Fibroblast of lung (primary cell): ENCODE measurements around the gene EFS. TPM values are rescaled to one million over a fixed set of nuclear protein-coding genes. Genes with fewer than 3 reads are reported as not detected.

Source experiments
- DNase-seq, 2 donors: peaks; one replicate each; pipeline versions ENCODE4 v3.0.0 to v3.0.0-alpha.2; 2010; ENCODE audit warnings: low read depth in 2 of 2
- H2AFZ ChIP-seq: 2 replicates; pipeline ENCODE4 v1.5.1; 2012; ENCODE audit warnings: low read length, control low read depth, inconsistent platforms
- H3K27ac ChIP-seq: 2 replicates; pipeline ENCODE4 v1.5.1; 2011; ENCODE audit warnings: low read length, control low read depth; ENCODE audit not compliant: insufficient read depth
- H3K27me3 ChIP-seq: 2 replicates; pipeline ENCODE4 v1.5.1; 2011; ENCODE audit warnings: mild to moderate bottlenecking, low read length; ENCODE audit not compliant: control insufficient read depth, insufficient read depth
- H3K36me3 ChIP-seq: 2 replicates; pipeline ENCODE4 v1.5.1; 2011; ENCODE audit warnings: low read length; ENCODE audit not compliant: control insufficient read depth, insufficient read depth
- H3K4me1 ChIP-seq: 2 replicates; pipeline ENCODE4 v1.5.1; 2011; ENCODE audit warnings: low read length; ENCODE audit not compliant: control insufficient read depth, insufficient read depth; ENCODE audit errors: extremely low read depth
- H3K4me2 ChIP-seq: 2 replicates; pipeline ENCODE4 v1.5.1; 2011; ENCODE audit warnings: low read length, control low read depth; ENCODE audit not compliant: insufficient read depth; ENCODE audit errors: extremely low read depth
- H3K4me3 ChIP-seq, 4 experiments: fragments of 200-600 bp in 1 of 4; sonication (generic) in 1 of 4; replicated peaks in 1 of 4; 2 replicates each; pipeline ENCODE4 v1.5.1; 2011 to 2016; ENCODE audit warnings: low read length in 4 of 4, low read depth in 3 of 4, mild to moderate bottlenecking in 3 of 4, control low read depth in 2 of 4, inconsistent platforms in 1 of 4, mixed read lengths in 1 of 4; ENCODE audit not compliant: insufficient read depth in 1 of 4; ENCODE audit errors: control extremely low read depth in 1 of 4
- H3K79me2 ChIP-seq: 2 replicates; pipeline ENCODE4 v1.5.1; 2012; ENCODE audit warnings: mild to moderate bottlenecking, low read length, inconsistent platforms; ENCODE audit not compliant: control insufficient read depth, insufficient read depth
- H3K9ac ChIP-seq: 2 replicates; pipeline ENCODE4 v1.5.1; 2011; ENCODE audit warnings: mild to moderate bottlenecking, low read length, control low read depth; ENCODE audit not compliant: insufficient read depth
- H3K9me3 ChIP-seq: 2 replicates; pipeline ENCODE4 v1.5.1; 2012; ENCODE audit warnings: low read depth, low read length; ENCODE audit not compliant: control insufficient read depth, insufficient read depth
- H4K20me1 ChIP-seq: 2 replicates; pipeline ENCODE4 v1.5.1; 2011; ENCODE audit warnings: low read length; ENCODE audit not compliant: control insufficient read depth, insufficient read depth; ENCODE audit errors: extremely low read depth
- EZH2 ChIP-seq: IDR thresholded peaks from 2 replicates; pipeline ENCODE4 v1.5.1; 2012; ENCODE audit warnings: low read length, control low read depth, mild to moderate bottlenecking; ENCODE audit errors: missing control alignments
- polyA plus RNA-seq, 2 donors: library from polyadenylated mRNA; depleted of rRNA in 1 of 2; stranded (reverse) in 1 of 2; unstranded in 1 of 2; fragments of >200 nt; gene quantifications; 2 replicates each; pipeline ENCODE4 v1.2.1, GENCODE V29; 2011 to 2012; ENCODE audit warnings: missing spikeins in 1 of 2
- total RNA-seq: library from RNA; depleted of rRNA; stranded (reverse); fragments of >200 nt; gene quantifications from 2 replicates; pipeline ENCODE4 v1.2.1, GENCODE V29; 2014
- TF ChIP-seq, protein P1 (sequence below), 2 donors: IDR thresholded peaks in 1 of 2; conservative IDR thresholded peaks in 1 of 2; 1 replicate in 1 of 2; 2 replicates in 1 of 2; pipeline ENCODE4 v1.5.1; 2011 to 2012; ENCODE audit warnings: low read length in 2 of 2, control low read depth in 1 of 2, inconsistent platforms in 1 of 2, low read depth in 1 of 2, mild to moderate bottlenecking in 1 of 2

The EFS gene
- total and polyA plus RNA-seq, 2 donors (not counting 1 experiment from before 2014, with no cell fraction given), result 2.3 to 12.2 TPM

DNA sequence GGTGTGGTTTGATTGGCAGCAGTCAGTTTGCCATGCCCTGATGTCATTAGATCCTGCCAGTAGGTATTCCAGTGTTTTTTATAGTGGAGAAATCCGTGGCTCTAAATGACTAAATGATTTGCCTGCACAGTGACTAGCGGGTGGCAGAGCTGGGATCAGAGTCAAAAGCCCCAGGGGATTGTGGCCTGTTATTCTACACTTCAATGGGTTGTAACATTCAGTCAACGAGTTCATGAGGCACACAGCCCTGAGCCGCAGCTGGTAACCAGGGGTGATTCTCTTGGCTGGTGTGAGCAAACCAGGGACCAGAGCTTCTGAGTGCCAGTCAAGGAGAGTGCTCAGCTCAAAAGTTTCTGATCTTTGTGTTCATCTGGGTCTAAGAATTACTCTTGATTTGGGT lies 41.3 kb upstream of the EFS start:
- no peak overlapping the region for H3K4me2 ChIP-seq
- no peak for TF ChIP-seq EZH2
- TF ChIP-seq, protein P1, sequence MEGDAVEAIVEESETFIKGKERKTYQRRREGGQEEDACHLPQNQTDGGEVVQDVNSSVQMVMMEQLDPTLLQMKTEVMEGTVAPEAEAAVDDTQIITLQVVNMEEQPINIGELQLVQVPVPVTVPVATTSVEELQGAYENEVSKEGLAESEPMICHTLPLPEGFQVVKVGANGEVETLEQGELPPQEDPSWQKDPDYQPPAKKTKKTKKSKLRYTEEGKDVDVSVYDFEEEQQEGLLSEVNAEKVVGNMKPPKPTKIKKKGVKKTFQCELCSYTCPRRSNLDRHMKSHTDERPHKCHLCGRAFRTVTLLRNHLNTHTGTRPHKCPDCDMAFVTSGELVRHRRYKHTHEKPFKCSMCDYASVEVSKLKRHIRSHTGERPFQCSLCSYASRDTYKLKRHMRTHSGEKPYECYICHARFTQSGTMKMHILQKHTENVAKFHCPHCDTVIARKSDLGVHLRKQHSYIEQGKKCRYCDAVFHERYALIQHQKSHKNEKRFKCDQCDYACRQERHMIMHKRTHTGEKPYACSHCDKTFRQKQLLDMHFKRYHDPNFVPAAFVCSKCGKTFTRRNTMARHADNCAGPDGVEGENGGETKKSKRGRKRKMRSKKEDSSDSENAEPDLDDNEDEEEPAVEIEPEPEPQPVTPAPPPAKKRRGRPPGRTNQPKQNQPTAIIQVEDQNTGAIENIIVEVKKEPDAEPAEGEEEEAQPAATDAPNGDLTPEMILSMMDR (conservative IDR thresholded peaks at IDR 0.05 in 1 of 2, IDR thresholded peaks at IDR 0.05 in 1 of 2; ENCODE audit: low read depth in 1 of 2, low read length in 2 of 2), result no peak
- no peaks in the 10 kb centered on the region for H3K79me2 ChIP-seq
- no peaks in the 10 kb centered on the region for H3K9me3 ChIP-seq
- no peaks in the 10 kb centered on the region for H4K20me1 ChIP-seq
- DNase-seq, result no peak
- no peaks in the 10 kb centered on the region for H3K27me3 ChIP-seq
- H3K9ac ChIP-seq, result no peak overlapping the region
- no peak overlapping the region for H3K4me3 ChIP-seq
- H3K36me3 ChIP-seq, result no peaks in the 10 kb centered on the region
- H3K27ac ChIP-seq, result no peak overlapping the region
- H2AFZ ChIP-seq, result no peak overlapping the region
- H3K4me1 ChIP-seq, result no peaks in the 10 kb centered on the region

- Histone ChIP-seq H3K36me3 (no peaks in the 10 kb centered on the region), H3K9me3 (no peaks in the 10 kb centered on the region), H3K9ac (no peak overlapping the region), H3K27ac (no peak overlapping the region), H3K27me3 (no peaks in the 10 kb centered on the region), H3K4me3 (no peak overlapping the region), H3K79me2 (no peaks in the 10 kb centered on the region), H2AFZ (no peak overlapping the region), H3K4me1 (no peaks in the 10 kb centered on the region), H4K20me1 (no peaks in the 10 kb centered on the region), H3K4me2 (no peak overlapping the region)
- no peak for DNase-seq
- no peak for TF ChIP-seq EZH2
- TF ChIP-seq, protein P1 (conservative IDR thresholded peaks at IDR 0.05 in 1 of 2, IDR thresholded peaks at IDR 0.05 in 1 of 2; ENCODE audit: low read depth in 1 of 2, low read length in 2 of 2), result no peak
These were observed 40.6 kb upstream of the EFS start for GRCh38 chr14:23405516-23406025.

DNA sequence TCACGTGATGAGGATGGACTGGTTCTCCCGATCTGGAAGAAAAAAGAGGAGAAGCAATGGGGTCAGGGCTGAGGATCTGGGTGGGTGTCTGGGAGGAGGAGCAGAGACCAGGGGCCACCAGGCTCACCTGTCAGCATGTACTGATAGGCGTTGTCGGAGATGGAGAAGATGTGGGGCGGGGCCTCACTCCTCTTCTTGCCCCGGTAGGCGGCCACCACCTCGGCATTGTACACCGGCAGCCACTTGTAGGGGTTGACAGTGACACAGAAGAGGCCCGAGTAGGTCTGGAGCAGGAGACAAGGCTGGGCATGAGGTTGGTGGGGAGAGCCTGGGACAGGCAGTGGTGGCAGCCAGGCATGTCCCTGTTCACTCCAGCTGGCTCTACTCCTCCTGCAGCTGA lies 40.1 kb upstream of the EFS start:
- no peak overlapping the region for H2AFZ ChIP-seq

More for the DNA sequence above, 40.1 kb upstream of the EFS start:
- Histone ChIP-seq H3K36me3 (no peaks in the 10 kb centered on the region), H3K79me2 (no peaks in the 10 kb centered on the region), H3K27ac (no peak overlapping the region), H3K27me3 (no peaks in the 10 kb centered on the region), H4K20me1 (no peaks in the 10 kb centered on the region), H3K9me3 (no peaks in the 10 kb centered on the region), H3K4me2 (no peak overlapping the region), H3K4me1 (no peaks in the 10 kb centered on the region), H3K9ac (no peak overlapping the region), H3K4me3 (no peak overlapping the region)
- TF ChIP-seq, protein P1 (conservative IDR thresholded peaks at IDR 0.05 in 1 of 2, IDR thresholded peaks at IDR 0.05 in 1 of 2; ENCODE audit: low read depth in 1 of 2, low read length in 2 of 2), result no peak
- TF ChIP-seq EZH2, result no peak
- DNase-seq, result no peak
